ENCODE results near the gene DHX58.

The DHX58 gene

DNA sequence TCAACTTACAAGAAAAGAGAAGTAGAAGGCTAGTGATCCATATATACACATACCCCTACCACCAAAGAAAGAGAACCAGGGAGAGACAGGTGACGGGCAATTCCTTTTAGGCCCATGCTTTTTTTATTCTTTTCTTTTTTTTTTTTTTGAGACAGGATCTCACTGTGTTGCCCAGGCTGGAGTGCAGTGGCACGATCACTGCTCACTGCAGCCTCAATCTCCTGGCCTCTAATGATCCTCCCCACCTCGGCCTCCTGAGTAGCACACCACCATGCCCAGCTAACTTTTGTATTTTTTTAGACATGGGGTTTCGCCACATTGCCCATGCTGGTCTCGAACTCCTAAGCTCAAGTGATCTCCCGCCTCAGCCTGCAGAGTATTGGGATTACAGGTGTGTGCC, 14.9 kb upstream of the DHX58 start:
- TF ChIP-seq, protein P1, sequence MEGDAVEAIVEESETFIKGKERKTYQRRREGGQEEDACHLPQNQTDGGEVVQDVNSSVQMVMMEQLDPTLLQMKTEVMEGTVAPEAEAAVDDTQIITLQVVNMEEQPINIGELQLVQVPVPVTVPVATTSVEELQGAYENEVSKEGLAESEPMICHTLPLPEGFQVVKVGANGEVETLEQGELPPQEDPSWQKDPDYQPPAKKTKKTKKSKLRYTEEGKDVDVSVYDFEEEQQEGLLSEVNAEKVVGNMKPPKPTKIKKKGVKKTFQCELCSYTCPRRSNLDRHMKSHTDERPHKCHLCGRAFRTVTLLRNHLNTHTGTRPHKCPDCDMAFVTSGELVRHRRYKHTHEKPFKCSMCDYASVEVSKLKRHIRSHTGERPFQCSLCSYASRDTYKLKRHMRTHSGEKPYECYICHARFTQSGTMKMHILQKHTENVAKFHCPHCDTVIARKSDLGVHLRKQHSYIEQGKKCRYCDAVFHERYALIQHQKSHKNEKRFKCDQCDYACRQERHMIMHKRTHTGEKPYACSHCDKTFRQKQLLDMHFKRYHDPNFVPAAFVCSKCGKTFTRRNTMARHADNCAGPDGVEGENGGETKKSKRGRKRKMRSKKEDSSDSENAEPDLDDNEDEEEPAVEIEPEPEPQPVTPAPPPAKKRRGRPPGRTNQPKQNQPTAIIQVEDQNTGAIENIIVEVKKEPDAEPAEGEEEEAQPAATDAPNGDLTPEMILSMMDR (IDR thresholded peaks at IDR 0.05; ENCODE audit: low read depth, low read length, missing control alignments): no peak
- DNase-seq (ENCODE audit: extremely low read depth, low read depth): no peak
- H3K4me3 ChIP-seq (replicated peaks; ENCODE audit: low read depth, low read length): no peak overlapping the region

DNA sequence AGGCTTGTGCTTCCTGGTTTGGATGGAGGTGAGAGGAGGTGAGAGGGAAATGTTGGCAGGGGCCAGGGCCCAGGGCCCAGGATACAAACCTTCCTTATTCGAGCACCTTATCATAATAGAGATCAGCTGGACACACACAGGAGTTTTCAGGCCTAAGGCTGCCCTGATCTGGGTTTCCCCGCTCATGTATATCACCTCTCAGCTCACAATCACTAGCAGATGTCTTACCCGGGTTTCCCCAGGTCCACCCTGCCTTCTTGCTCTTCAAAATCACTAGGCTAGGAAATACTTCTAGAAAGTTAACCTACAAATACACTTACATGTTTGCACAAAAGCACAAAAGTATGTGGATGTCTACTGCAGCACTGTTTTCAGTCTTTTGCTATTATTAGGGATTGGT, 14.3 kb upstream of the DHX58 start:
- H3K4me3 ChIP-seq (replicated peaks; ENCODE audit: low read depth, low read length): no peak overlapping the region
- no peak for DNase-seq (ENCODE audit: extremely low read depth, low read depth)
- TF ChIP-seq, protein P1 (IDR thresholded peaks at IDR 0.05; ENCODE audit: low read depth, low read length, missing control alignments): no peak

DNA sequence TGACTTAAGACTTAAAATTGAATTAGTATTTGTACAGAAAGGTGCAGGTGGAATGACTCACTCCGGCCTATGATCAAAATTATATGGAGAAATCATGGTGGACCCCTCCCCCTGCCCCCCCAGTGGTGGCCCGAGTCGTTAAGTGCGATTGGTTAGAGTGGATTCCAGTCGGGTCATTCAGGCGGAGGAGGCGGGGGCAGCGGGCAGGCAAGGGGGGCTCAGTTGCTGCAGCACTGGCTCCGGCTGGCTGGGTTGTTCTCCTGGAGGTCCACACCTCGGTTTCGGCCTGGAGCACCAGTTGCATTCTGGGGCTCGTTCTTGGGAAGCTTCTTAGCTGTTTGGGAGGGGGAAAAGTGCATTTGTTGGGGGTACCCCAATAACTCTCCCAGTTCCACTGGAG, 13.1 kb upstream of the DHX58 start:
- DNase-seq (ENCODE audit: extremely low read depth, low read depth): no peak
- H3K4me3 ChIP-seq (replicated peaks; ENCODE audit: low read depth, low read length): no peak overlapping the region
- TF ChIP-seq, protein P1 (IDR thresholded peaks at IDR 0.05; ENCODE audit: low read depth, low read length, missing control alignments): no peak

DNA sequence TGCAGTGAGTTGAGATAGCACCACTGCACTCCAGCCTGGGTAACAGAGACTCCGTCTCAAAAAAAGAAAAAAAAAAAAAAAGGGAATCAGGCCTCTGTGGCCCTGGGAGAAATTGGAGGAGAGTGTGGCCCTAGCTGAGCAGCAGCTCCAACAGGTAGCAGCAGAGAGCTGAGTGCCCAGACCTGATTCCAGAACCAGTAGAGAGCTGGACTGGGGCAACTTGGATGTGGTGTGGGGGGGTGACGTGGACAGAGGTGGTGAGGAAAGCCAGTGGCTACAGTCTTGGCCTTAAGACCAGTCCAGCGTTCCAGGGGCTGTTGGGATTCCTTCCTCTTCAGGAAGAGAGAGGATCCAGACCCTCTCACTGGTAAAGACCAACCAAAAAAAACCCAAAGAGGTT, 11.7 kb upstream of the DHX58 start:
- DNase-seq (ENCODE audit: extremely low read depth, low read depth): no peak
- TF ChIP-seq, protein P1 (IDR thresholded peaks at IDR 0.05; ENCODE audit: low read depth, low read length, missing control alignments): no peak

DNA sequence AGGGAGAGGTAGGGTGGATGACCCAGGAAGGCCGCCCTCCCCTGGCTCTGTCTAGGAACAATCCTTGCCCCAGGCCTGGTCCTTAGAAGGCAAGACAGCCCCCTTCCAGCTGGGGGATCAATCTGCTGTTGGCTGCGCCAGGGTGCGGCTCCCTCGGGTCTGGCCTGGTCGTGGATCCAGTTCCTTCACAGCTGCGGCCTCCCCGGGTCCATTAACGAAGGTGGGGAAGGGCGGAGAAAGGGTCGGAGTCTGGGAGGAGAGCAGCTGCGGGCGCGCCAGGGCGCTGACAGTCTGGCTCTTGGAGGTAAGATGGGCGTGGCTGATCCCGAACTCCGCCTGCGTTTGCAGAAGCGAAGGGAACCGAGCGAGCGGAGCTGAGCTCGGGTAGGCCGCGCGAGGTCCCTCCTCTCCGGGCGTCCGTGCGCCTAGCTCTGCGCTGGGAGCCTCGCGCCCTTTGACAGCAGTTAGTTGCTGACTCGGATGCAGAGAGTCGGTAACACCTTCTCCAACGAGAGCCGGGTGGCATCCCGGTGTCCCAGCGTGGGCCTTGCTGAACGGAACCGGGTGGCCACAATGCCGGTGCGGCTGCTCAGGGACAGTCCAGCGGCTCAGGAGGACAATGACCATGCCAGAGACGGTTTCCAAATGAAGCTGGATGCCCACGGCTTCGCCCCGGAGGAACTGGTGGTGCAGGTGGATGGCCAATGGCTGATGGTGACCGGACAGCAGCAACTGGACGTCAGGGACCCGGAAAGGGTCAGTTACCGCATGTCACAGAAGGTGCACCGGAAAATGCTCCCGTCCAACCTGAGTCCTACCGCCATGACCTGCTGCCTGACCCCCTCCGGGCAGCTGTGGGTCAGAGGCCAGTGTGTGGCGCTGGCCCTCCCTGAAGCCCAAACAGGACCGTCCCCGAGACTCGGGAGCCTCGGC, 10.1 kb upstream of the DHX58 start, which contains the start of gene HSPB9:
HSPB9 (plus strand) TSS at position 434 of the 933 bp plus-strand sequence; CDS start at position 481, 47 bp downstream.
- no peak within 1 kb of the TSS for H3K4me3 ChIP-seq (replicated peaks; ENCODE audit: low read depth, low read length)
- no peak for DNase-seq (ENCODE audit: extremely low read depth, low read depth)
- TF ChIP-seq, protein P1 (IDR thresholded peaks at IDR 0.05; ENCODE audit: low read depth, low read length, missing control alignments): no peak

More for the DNA sequence above, 11.7 kb upstream of the DHX58 start:
- no peak overlapping the region for H3K4me3 ChIP-seq (replicated peaks; ENCODE audit: low read depth, low read length)

DNA sequence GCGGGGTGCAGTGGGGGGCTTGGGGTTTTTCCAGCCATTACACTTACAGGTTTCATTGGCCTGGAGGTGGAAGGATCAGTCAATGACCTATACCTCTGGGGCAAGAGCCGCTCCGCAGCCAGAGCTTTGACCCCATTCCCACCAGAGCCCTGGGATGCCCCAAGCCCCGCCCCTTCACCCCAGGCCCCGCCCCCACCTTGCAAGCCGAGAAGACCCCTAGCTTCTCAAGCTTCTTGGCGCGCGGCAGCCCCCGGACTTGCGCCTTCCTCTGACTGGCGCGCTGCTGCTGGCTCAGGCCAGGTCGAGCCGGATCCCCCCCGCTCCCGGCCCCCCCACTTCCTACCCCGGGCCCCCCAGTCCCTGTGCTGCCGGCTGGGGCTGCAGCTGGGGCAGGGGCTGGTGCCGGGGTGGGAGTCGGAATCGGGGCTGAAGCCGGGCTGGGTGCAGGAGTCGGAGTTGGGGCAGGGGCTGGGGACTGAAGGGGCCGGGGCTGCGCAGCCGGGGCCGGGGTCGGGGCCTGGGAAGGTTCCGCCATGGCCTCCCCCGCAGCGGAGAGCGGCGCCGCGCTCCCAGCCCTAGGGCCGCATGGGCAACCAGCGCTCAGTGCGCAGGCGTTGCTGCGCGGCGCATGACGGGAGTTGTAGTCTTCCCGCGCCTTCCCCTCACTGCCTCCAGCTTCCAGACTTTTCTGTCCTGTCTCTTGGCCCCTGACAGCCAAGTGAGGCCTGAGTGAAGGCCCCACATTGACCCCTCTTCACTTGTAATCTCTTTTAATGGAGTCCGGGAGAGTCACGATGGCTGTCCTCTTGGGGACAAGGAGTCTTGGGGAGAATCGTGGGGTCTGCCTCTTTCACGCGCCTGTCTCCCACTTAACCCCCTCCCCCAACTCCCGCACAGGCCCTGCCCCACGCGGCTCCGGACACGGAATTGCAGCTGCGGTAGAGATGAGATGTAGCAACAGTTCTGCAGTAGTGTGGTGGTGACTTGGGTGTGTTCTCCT, 8.6 kb upstream of the DHX58 start, which contains the start of gene KAT2A:
KAT2A (minus strand) TSS at position 598 of the 1,000 bp plus-strand sequence; CDS start at position 535, 63 bp downstream.
- DNase-seq (ENCODE audit: extremely low read depth, low read depth): peak; percentile 52
- TF ChIP-seq, protein P1 (IDR thresholded peaks at IDR 0.05; ENCODE audit: low read depth, low read length, missing control alignments): no peak
- H3K4me3 ChIP-seq (replicated peaks; ENCODE audit: low read depth, low read length): peak within 1 kb of the TSS; percentile 60
